LNCaP clone FGC (cell line): ENCODE measurements around the gene GMEB2.
"Not testable (repeated sequence)": the region's sequence is repeated elsewhere in the genome, so short reads cannot be mapped to it uniquely, and the experiment has no call there.

Source experiments
- DNase-seq: peaks from one replicate; pipeline ENCODE4 v3.0.0-alpha.2; 2011; ENCODE audit warnings: low read depth
- H3K4me3 ChIP-seq: 2 replicates; pipeline ENCODE4 v1.5.1; 2011; ENCODE audit warnings: mild to moderate bottlenecking, low read depth, low read length, control low read depth
- TF ChIP-seq, protein P1 (sequence below): IDR thresholded peaks from 2 replicates; pipeline ENCODE4 v1.5.1; 2012; ENCODE audit warnings: mild to moderate bottlenecking; ENCODE audit not compliant: control insufficient read depth, insufficient read depth; ENCODE audit errors: extremely low read depth

GMEB2 gene

DNA sequence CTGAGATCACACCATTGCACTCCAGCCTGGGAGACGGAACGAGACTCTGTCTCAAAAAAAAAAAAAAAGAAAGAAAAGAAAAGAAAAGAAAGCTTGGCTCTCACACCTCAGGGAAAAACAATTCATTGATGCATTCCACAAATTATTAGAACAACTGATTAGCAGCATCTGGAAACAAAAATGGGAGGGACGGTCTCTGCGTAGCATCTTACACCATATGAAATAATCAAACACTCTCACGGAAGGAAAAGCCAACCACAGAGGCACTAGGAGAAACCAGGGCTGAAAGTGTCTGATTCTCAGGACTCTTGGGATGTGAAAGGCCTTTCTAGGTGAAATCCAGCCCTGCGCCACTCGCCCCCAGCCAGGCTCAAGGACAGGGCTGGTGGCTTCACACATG lies 50.6 kb downstream of the GMEB2 start:
- DNase-seq = no peak
- no peak overlapping the region for H3K4me3 ChIP-seq
- TF ChIP-seq, protein P1, sequence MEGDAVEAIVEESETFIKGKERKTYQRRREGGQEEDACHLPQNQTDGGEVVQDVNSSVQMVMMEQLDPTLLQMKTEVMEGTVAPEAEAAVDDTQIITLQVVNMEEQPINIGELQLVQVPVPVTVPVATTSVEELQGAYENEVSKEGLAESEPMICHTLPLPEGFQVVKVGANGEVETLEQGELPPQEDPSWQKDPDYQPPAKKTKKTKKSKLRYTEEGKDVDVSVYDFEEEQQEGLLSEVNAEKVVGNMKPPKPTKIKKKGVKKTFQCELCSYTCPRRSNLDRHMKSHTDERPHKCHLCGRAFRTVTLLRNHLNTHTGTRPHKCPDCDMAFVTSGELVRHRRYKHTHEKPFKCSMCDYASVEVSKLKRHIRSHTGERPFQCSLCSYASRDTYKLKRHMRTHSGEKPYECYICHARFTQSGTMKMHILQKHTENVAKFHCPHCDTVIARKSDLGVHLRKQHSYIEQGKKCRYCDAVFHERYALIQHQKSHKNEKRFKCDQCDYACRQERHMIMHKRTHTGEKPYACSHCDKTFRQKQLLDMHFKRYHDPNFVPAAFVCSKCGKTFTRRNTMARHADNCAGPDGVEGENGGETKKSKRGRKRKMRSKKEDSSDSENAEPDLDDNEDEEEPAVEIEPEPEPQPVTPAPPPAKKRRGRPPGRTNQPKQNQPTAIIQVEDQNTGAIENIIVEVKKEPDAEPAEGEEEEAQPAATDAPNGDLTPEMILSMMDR = no peak

DNA sequence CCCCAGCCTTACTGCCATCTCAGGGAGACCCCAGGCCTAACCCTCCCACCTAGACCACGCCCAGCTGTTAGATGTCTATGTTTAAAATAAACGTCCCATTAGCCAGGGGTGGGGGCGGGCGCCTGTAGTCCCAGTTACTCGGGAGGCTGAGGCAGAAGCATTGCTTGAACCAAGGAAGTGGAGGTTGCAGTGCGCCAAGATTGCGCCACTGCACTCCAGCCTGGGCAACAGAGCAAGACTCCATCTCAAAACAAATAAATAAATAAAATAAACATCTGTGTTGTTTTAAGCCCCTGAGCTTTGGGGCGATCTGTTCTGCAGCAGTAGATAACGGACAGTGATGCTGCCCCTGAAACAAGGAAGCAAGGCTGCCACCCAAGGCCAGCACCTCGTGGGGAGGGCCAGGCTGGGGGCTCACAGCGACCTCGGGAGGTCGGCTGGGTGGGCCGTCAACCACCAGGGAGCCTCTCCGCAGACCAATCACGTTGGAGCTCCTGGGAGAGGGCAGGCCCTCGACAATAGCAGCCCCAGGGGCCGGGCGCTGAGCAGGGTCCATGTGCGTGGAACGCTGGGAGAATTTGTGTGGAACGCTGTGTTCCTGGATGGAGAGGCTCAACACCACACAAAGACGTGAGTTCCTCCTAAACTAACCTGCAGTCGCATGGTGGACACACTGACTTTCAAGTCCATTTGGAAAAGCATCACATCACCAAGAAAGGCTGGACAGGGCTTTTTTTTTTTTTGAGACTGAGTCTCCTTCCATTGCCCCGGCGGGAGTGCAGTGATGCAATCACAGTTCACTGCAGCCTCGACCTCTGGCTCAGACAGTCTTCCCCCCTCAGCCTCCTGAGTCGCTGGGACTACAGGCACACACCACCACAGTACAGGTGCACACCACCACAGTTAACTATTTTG lies 51.8 kb downstream of the GMEB2 start:
- no peak overlapping the region for H3K4me3 ChIP-seq
- TF ChIP-seq, protein P1 = no peak
- no peak for DNase-seq

DNA sequence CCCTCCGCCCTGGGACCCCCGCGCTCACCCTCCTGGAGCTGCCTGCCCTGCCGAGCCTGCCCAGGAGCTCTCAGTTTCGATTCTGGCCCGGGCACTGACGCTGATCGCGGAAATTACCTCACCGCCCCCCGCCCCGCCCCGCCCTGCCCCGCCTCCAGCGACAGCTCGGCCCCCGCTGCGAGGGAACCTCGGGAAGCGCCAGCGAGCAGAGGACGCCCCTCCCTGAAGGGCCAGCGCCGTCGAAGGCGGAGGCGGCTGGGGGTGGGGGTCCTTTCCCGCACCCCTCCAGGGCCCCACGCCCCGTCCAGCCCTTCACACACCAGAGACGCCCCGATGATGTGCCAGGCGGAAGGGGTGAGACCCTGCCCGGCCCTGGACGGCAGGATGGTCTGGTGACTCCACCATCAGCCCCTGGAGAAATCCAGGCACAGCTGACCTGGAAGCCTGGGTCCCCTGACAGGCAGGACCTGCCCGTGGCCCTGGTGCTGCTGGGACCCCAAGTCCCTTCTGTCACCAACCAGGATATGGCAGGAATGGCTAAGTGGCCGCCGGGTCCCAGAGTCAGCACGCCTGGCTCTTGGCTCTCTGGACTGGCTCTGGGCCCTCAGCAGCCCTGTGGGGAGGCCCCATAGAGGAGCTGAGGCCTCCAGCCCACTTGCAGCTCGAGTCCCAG lies 52.6 kb downstream of the GMEB2 start, which contains the start of gene HELZ2:
HELZ2 (minus strand) TSS at position 84 of the 673 bp plus-strand sequence. CDS start 1,854 bp downstream, outside the sequence.
- DNase-seq = no peak
- TF ChIP-seq, protein P1 = no peak
- H3K4me3 ChIP-seq = peak within 1 kb of the TSS; percentile 62

DNA sequence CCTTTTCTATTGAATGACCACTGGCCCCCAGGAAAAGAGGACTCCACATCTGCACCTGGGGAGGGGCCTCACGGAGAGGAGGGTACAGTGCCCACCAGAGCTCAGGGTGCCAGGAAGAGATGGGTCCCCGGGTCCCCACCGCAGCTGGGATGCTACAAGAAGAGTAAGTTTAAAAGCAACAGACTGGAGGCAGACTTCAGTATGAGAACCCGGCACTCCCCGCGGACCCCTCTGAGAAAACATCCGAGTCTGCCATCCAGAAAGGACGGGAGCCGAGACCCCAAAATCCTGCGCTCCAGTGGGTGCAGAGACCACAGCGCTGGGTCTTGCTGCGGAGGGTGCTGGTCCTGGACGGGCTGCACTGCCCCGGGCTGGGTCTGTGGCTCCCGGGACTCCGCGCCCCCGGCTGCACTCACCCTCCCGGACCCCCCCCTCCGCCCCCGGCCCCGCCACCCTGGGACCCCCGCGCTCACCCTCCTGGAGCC lies 53.2 kb downstream of the GMEB2 start:
- no peak for DNase-seq
- H3K4me3 ChIP-seq = peak overlapping the region; percentile 62
- TF ChIP-seq, protein P1 = no peak

DNA sequence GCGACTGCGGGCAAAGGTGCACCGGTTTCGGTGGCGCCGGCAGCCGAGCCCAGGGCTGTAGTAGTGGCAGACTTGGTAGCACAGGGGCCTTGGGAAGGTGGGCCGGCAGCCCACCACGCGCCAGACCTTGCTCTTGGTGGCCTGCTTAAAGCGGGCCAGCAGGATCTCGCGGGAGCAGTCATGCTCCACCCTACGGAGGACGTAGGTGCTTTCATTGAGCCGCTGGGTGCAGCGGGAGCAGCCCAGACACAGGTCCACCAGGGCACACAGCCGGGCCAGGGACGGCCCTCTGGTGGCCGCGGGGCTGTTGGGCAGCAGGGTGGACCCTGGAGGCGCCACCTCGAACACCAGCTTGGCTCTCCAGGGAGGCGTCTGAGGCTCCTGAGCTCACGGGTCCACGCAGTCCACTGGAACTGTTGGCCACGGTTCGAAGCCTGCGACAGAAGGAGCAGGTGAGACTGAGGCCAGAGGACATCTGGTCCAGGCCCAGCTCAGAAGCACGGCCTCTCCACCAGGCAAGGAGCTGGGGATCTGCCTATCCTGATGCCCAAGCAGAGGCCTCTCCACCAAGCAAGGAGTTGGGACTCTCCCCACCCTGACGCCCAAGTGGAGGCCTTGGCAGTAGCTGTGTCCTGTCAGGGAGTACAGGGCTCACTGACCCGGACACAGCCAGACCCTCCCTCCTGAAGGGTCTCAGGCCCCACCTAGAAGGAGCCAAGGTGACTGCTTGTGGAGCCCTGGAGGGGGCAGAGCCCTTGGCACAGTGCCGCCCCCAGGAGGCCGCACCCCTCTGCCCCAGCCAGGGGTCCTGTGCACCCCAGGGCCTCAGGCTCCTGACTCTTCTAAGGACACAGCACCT lies 53.9 kb downstream of the GMEB2 start:
- no peak for DNase-seq
- TF ChIP-seq, protein P1 = peak; percentile 12; the same call in 1 of the 2 replicates
- peak overlapping the region; percentile 62 for H3K4me3 ChIP-seq

DNA sequence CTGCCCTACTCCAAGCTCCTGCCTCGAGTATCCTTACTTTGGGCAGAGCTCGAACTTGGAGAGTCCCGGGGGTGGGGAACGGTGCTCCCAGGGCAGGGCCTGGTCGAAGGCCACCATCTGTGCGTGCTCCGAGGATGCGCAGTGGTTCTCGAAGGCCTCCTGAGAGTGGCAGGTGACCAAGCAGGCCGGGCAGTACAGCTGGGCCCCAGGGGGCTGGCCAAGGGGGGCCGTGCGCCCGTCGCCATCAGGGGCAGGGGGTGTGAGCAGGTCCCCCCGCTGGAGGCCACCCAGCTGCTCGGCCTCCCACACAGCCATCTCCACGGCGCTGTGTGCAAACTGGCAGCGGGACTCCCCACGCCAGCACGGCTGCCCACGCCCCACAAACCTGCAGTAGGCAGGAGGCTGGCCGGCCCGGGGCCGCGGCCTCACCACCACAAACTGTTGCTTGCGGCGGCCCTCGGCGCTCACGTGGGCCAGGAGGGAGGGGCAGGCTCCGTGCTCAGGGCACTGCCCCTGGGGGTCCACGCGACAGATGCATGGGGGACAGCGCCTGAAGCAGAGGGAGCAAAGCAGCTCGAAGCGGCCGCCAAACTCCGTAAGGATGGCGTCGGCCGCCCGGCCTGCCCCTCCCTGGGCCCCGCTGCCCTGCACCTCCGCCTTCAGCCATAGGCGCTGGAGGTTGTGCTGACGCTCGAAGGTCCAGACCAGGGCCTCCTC lies 54.7 kb downstream of the GMEB2 start:
- TF ChIP-seq, protein P1 = no peak
- no peak for DNase-seq
- no peak overlapping the region for H3K4me3 ChIP-seq

DNA sequence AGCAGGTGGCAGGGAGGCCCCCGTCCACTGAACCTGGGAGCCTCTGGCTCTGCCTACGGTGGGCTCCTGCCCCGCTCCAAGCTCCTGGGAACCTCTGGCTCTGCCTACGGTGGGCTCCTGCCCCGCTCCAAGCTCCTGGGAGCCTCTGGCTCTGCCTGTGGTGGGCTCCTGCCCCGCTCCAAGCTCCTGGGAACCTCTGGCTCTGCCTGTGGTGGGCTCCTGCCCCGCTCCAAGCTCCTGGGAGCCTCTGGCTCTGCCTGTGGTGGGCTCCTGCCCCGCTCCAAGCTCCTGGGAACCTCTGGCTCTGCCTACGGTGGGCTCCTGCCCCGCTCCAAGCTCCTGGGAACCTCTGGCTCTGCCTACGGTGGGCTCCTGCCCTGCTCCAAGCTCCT lies 55.8 kb downstream of the GMEB2 start:
- not testable (repeated sequence) for H3K4me3 ChIP-seq, DNase-seq
